NCI-H226 (cell line): Measurements from ENCODE around the gene DAB1.

Experiments used
- DNase-seq: peaks from one replicate; pipeline ENCODE4 v3.0.0-alpha.2; 2015

Gene DAB1

DNA sequence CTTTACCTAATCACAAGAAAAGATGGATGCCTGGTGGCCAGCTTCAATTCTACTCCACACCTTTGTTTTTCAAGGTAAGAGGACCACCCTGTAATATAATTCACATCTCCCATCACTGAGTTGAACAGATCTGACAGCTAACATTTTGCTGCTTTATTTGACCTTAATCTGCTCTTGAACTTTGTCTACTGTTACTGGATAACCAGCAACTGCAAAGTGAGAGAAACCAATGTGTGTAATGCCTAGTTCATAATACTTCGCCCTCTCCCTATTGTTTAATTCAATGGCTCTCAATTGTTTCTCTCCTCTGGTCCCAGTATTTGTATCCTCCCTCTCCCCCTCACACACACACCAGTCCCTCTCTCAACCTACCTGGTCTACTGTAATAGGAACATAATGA lies 214.4 kb downstream of the DAB1 start:
- no peak for DNase-seq

GRCh38 chr1:57208741-57209302 lies 215.0 kb downstream of the DAB1 start:
- no peak for DNase-seq

DNA sequence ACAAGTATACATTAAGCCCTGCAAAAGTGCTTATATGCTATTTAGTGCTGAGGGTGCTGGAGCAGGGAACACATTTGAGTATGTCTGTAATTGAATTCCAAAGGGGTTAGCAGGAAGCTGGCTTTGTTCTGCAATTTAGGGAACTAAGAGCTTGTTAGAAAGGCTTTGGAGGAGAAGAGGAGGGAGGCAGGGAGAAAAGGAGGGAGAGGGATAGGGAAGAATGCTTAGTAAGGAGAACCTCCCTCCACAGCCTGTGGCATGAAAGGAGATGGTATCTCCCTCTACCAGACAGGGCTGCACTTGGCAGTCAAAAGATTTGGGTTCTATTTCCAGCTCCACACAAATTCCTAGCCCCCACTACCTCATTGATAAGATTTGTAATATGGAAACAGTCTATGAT lies 217.8 kb downstream of the DAB1 start:
- DNase-seq: peak; percentile 19

GRCh38 chr1:57204942-57205787 lies 218.7 kb downstream of the DAB1 start:
- DNase-seq: no peak

DNA sequence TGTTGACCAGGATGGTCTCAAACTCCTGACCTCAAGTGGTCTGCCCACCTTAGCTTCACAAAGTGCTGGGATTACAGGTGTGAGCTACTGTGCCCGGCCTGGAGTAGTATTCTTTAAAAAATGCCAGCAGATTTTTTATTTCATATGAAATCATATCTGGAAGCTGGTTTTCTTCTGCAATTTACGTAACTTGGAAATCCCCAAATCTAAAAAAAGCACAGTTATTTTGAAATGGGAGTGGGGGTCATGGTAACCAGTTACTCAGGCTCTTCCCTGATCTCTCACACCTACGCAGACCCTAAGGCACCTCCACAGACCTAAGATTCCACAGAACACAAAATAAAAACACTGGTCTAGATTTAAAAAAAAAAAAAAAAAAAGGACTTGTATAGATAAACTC lies 219.8 kb downstream of the DAB1 start:
- no peak for DNase-seq

DNA sequence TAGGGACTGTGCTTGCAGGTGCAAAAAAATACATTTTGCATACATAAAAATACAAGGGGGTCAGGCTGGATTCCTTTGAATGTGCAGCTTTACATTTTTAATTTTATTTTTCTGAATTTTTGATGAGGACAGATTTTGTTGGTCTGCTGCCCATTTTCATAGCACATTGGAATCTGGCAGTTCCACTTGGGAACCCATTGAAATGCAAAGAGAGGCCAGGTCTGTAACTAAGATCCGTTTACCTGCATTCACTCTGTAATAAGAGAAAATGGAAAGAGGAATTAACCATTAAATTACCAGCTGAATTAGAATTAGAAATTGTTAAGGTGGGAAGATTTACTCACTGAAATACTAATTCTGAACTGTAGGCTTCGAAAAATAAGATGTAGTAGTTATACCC lies 221.6 kb downstream of the DAB1 start:
- no peak for DNase-seq

DNA sequence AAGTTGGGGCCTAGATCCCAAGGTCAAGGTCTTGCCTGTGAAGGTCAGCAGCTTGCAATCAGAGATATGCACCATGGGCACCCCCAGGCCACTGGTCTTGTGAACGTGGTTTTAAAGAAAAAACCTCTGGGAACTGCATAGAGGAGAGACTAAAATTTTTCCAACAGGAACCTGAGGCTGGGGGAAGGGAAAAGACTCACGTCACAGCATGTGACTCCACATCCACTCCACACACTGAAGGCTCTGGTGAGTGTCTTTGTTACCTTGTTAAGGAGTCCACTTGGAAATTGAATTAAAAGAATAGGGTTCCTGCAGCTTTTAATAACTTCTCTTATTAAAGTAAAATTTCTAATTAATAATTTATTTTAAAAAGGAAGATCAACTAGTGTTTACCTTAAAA lies 224.9 kb downstream of the DAB1 start:
- DNase-seq: no peak

DNA sequence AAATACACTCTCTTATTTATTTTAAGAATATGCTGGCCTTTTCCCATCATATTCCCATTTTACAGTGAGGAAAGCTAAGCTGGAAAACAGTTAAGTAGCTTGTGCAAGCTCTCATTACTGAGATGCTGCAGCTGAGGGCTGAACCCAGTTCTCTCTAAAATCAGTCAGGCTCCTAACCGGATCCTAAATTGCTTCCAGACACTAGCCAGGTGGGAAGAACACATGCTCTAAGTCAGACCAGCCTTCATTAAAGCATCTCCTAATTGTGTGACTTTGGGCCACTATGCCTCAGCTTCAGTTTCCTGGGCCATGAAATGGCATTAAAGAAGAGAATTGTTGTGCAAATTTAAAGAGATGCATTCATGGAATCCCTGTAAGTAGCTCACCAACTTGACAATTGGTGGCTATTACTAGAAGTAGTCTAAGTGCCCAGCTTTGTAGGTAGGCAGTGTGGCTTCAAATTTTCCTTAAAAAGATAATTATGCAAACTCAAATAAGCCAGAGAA lies 228.4 kb downstream of the DAB1 start:
- DNase-seq: no peak

DNA sequence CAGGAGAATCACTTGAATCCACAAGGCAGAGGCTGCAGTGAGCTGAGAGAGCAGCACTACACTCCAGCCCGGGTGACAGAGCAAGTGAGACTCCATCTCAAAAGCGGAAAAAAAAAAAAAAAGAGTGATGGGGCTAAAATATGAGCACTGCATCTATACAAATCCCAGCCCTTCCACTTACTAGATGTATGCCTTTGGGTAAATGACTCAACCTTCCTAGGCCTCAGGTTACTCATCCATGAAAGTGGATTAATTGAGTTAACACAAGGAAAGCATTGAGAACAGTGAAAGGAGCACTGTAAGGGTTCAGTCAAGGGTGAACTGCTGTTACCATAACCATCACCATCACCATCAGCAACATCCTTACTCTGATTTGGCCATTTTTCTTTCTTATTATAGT lies 231.6 kb downstream of the DAB1 start:
- no peak for DNase-seq

DNA sequence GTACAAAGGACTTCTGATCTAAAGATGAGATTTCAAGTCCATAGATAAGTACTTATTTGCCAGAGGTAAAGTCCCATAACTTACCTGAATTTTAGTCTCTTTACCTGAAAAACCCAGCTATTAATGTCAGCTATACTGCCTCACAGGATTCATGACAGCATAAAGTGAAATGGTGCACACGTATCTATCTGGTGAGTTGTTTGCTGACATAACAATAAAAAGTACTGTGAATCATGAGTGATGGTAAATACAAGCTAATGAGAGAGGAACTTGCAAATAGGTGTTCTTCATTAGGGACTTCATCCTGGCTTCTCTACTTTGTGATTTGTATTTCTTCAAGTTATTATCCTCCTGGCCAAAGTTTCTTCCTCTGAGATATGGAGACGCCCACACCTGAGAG lies 233.0 kb downstream of the DAB1 start:
- DNase-seq: no peak

DNA sequence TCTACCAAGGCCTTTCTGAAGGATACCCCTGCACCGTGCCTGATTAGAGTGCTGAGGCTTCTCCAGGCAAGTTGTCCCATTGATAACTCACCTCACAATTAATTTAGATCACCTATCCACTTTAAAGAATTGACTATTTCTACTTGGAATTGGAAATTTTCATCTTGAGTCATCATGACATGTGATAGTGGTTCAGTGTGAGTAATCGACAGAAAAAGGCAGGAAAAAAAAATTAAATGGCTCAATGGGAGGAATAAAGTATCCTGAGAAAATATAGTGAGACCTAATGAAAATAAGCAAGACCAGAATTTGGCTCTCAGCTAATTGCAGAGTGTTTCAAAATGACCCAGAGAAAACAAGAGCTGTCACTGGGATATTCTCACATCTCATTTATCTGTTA lies 235.7 kb downstream of the DAB1 start:
- no peak for DNase-seq

- no peak for DNase-seq
Measured at GRCh38 chr1:57186455-57186854, 237.4 kb downstream of the DAB1 start.

DNA sequence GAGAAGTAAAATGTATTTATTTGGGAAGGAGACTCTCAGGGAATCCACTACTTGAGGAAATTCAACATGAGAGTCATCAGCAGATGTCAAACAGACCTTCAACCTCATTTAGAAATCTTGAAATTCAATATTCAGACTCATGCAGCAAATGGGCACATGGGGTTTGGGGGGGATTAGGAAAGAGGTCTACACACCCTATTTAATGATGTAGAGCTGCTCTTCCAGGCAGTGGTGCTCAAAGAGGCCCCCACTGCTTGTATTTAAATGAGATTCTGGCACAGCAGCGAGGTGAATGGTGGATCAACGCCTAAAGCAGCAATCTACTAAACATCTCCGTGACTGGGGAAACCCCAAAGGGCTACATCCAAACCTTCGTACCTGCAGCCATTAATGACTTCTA lies 244.9 kb downstream of the DAB1 start:
- no peak for DNase-seq

DNA sequence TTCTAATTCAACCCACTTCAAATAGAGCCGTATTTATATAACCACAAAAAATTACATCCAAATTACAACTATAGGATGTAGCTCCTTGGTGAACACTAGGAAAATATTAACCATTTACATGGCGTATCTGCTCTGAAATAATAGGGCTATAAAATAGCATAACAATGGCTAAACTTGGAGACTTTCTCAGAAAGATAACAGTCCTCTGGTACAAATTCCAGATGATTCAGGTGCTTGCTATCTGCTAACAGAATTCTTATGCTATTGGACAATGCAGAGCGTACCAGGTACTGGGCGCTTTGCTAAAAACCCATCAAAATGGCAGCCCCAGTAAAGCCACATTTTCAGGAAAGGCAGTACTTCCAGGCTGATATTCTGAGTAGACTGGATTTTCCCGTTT lies 248.4 kb downstream of the DAB1 start:
- DNase-seq: no peak

GRCh38 chr1:57172040-57172439 lies 251.8 kb downstream of the DAB1 start:
- DNase-seq: no peak

GRCh38 chr1:57167997-57168396 lies 255.9 kb downstream of the DAB1 start:
- DNase-seq: no peak

- DNase-seq: peak; percentile 55
Measured at GRCh38 chr1:57165546-57165945, 258.3 kb downstream of the DAB1 start.

GRCh38 chr1:57164584-57164983 lies 259.3 kb downstream of the DAB1 start:
- no peak for DNase-seq

DNA sequence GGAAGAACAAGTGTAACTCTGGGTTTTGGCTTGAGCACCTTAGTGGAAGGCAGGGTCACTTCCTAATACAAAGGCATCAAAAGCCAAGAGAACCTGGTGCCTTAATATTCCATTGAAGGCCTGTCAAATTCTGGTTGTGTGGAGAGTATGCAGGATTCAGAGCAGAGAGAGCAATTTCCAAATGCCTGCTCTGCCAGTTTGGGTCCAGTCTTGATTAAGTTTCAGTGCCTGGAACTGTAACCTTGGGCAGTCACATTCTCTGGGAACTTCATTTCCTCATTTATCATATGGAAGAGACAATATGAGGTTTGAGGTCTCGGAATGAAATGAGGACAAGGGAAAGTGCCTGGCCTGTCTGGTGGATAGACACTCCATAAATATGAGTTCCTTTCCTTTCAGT lies 260.1 kb downstream of the DAB1 start:
- DNase-seq: no peak

DNA sequence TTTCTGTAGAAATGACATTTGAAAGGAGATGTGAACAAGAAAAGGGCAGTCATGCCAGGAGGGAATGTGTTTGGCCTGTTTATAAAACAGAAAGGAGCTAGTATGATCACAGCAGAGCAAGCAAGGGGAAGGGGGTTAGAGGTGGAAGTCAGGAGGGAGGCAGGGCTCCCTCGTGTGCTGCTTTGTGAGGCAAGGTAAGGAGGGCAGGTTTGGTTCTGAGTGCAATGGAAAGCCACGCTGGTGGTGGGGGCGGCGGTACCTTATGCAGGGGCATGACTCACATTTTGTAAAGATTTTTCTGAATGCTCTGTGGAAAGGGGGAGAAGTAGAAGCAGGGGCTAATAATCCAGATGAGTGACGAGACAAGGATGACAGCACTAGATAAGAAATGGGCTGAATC lies 260.5 kb downstream of the DAB1 start:
- no peak for DNase-seq

DNA sequence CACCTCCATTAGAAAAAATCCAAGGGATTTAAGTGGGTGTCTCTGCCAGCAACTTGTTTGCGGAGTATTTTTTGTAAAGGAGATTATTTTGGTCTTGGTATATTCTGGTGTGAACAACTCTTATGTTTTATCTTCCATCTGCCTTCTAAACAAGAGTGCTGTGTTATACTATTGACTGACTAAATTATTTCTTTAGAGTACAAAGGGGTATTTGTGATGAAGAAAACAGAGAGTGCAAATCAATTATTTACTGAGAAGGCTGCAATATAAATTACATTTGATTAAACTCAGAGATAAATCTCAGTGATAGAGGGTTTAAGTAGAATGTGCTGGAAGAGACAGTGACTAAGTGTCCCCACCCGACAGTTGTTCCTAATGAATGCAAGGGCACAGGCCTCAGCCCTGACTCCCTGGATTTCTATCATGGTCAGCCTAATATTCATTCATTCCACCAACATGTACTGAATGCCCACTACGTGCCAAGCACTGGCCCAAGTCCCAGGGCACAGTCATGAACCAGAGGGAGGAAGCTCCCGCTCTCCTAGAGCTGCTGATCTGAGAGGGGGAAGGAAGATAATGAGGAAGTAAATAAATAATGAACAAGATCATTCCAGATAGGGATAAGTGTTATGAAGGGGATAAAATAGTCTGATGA lies 261.1 kb downstream of the DAB1 start:
- no peak for DNase-seq

- no peak for DNase-seq
Measured at GRCh38 chr1:57160594-57160993, 263.3 kb downstream of the DAB1 start.

GRCh38 chr1:57158604-57158998 lies 265.3 kb downstream of the DAB1 start:
- DNase-seq: no peak
